M059J (cell line): ENCODE results near the gene GOLPH3L. TPM values are rescaled to one million over a fixed set of nuclear protein-coding genes. Genes with fewer than 3 reads are reported as not detected.
"Not testable (repeated sequence)": the region's sequence is repeated elsewhere in the genome, so short reads cannot be mapped to it uniquely, and the experiment has no call there.

ENCODE experiments used
- DNase-seq: peaks from one replicate; pipeline ENCODE4 v3.0.0-alpha.2; 2012; ENCODE audit warnings: low read depth
- total RNA-seq: library from RNA; depleted of rRNA; stranded (reverse); fragments of >200 nt; shearing (Covaris generic); gene quantifications from 2 replicates; pipeline ENCODE4 v1.2.3, GENCODE V29; 2014; rRNA removed

GOLPH3L gene
- total RNA-seq, 1 experiment from 2014 or later: 29.9 TPM

DNA sequence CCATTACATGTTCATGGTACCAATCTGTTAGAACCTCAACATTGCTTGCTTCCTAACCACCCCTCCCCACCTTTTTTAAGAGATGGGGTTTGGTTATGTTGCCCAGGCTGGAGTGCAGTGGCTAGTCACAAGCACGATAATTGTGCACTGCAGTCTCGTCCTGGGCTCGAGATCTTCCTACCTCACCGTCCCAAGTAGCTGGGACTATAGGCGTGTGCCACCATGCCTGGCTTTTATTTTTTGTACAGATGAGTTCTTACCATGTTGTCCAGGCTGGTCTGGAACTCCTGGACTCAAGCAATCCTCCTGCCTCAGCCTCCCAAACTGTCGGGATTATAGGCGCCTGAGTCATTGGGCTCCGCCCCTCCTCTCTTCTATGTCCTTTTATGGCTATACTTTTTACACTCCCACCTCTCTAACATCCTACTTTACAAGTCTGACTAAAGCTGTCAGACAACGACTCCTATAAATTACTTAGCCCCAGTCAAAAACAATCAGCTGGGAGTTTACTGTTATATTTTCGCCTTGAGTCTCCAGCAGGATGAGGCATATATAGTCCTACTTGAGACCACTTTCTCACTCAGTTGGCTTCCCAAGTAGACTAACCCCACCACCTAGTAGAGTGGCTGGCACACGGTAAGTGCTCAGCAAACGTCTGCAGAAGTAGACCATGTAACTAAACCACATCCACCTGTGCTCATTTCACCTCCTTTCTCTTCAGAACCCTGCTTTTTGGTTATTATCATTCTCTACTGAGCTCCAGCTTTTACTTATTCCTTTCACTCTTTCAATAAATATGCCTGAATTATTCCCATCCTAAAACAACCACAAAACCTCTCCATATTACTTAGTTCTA lies 81.4 kb downstream of the GOLPH3L start:
- peak; percentile 70 for DNase-seq

GRCh38 chr1:150613061-150613920 lies 83.7 kb downstream of the GOLPH3L start:
- DNase-seq: peak; percentile 97

- no peak for DNase-seq
These were observed 85.0 kb downstream of the GOLPH3L start for GRCh38 chr1:150612014-150612345.

- DNase-seq: no peak
These were observed 86.4 kb downstream of the GOLPH3L start for GRCh38 chr1:150610576-150610975.

GRCh38 chr1:150609732-150610131 lies 87.2 kb downstream of the GOLPH3L start:
- DNase-seq: no peak

DNA sequence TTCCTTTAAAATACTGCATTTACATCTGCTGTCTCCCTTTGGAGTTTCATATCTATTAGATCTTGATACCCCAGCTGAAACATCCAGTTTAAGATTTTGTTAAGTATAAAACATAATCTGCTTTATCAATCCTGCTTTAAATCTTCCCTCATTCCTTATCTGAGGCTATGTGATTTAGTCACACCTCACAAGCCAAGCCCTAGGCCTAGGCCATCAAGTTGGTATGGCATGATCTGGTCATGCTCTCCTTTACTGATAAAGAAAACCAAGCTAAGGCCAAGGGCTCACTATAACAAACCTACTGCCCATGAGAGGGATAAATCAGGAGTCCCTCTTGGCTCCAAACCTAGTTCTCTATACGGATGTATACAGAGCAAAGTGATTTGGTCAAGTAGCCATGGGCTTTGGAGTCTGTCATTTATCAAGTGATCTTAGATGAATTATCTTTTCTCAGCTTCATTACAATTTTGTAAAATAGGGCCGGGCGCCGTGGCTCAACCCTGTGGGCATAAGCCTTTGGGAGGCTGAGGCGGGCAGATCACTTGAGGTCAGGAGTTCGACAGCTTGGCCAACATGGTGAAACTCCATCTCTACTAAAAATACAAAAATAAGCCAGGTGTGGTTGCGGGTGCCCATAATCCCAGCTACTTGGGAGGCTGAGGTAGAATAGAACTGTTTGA lies 90.4 kb downstream of the GOLPH3L start:
- no peak for DNase-seq

DNA sequence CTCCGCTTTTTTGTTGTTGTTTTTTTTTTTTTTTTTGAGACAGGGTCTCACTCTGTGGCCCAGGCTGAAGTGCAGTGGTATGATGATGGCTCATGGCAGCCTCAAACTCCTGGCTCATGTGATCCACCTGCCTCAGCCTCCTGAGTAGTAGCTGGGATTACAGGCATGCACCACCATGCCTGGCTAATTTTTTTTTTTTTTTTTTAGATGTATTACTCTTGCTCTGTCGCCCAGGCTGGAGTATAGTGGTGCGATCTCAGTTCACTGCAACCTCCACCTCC lies 91.6 kb downstream of the GOLPH3L start:
- not testable (repeated sequence) for DNase-seq

DNA sequence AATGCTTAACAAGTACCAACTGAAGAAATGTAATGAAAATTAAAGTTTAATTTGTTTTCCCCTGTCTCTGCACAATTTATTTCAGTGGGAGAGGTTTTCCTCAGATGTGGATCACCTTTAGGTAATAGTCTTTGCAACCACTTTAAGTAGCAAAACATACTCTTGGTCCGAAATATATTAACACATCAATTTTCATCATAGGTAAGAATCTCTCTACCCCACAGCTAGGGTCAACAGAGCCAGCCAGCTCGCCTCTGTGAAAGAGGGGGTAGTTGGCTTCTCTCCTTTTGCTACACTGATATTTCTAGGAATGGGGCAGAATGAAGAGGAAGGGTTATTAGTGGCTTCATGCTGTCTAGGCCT lies 92.7 kb downstream of the GOLPH3L start:
- no peak for DNase-seq

DNA sequence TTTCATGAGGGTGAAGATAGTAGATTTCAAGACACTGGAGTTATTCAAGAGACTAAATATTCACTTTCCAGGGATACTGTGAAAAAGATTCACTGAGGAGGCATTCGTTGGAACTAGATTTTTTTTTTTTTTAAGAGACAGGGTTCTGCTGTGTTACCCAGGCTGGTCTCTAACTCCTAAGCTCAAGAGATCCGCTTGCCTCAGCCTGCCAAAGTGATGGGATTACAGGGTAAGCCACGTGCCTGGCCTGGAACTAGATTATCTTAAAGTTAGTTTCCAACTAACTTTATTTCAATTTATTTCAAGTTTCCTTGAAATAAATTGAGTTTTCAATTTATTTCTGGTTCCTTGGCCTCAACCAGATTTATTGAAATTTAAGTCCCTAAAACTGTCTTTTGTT lies 93.2 kb downstream of the GOLPH3L start:
- no peak for DNase-seq

DNA sequence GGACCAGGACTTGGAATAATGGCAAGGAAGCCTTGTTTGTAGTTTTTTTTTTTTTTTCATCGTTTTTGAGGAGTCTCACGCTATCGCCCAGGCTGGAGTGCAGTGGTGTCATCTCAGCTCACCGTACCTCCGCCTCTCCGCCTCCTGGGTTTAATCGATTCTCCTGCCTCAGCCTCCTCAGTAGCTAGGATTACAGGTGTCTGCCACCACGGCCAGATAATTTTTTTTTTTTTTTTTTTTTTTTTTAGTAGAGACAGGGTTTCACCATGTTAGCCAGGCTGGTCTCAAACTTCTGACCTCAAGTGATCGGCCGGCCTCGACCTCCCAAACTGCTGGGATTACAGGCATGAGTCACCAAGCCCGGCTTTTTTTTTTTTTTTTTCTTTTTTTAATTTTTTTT lies 94.6 kb downstream of the GOLPH3L start:
- not testable (repeated sequence) for DNase-seq

DNA sequence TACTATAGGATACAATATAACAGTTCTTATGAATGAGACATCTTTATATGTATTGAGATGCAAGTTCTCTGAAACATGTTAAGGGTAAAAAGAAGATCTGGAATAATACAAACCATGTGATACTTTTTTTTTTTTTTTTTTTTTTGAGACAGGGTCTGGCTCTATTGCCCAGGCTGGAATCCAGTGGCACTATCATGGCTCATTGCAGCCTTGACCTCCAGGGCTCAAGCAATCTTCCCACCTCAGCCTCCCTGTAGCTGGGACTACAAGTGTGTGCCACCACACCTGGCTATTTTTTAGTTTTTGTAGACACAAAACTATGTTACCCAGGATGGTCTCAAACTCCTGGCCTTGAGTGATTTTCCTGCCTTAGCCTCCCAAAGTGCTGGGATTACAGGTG lies 95.4 kb downstream of the GOLPH3L start:
- no peak for DNase-seq

GRCh38 chr1:150598346-150598745 lies 98.6 kb downstream of the GOLPH3L start:
- not testable (repeated sequence) for DNase-seq

DNA sequence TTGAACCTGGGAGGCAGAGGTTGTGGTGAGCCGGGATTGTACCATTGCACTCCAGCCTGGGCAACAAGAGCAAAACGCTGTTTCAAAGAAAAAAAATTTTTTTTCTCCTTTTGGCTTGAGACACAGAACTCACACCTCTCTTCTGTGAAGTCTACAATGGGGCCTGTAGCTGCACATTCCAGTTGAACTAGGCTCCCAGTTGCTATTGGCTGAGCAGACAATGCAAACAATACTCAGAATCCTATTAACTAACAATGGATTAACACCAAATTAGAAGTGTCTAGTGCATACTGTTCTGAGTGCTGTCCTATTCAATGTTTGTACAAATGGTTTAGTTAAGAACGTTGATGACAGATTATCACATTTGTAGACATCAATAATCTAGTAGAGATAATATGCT lies 100.0 kb downstream of the GOLPH3L start:
- no peak for DNase-seq

Other genes with a start within 250 kb of the GOLPH3L start
- gene TARS2, start 209.7 kb downstream of the GOLPH3L start, total RNA-seq: 13.1 and 24.0 TPM in 2 replicates
- 50.2 and 55.8 TPM in 2 replicates for gene ECM1, start 189.0 kb downstream of the GOLPH3L start, total RNA-seq
- not detected in 2 replicates for gene FALEC, start 181.4 kb downstream of the GOLPH3L start, total RNA-seq
- gene ADAMTSL4, start 147.7 kb downstream of the GOLPH3L start, total RNA-seq: 1.2 and 2.0 TPM in 2 replicates
- gene MCL1, start 117.5 kb downstream of the GOLPH3L start, total RNA-seq: 130 and 216 TPM in 2 replicates
- 231 and 284 TPM in 2 replicates for gene ENSA, start 67.5 kb downstream of the GOLPH3L start, total RNA-seq
- not detected in 2 replicates for gene HORMAD1, start 23.7 kb upstream of the GOLPH3L start, total RNA-seq
- gene CTSS, start 68.6 kb upstream of the GOLPH3L start, total RNA-seq: 26.7 and 69.1 TPM in 2 replicates
- 1.7 and 2.1 TPM in 2 replicates for gene CTSK, start 111.1 kb upstream of the GOLPH3L start, total RNA-seq
- 30.2 and 38.7 TPM in 2 replicates for gene ARNT, start 179.4 kb upstream of the GOLPH3L start, total RNA-seq
- not detected in 2 replicates for gene CTXND2, start 190.0 kb upstream of the GOLPH3L start, total RNA-seq
- gene SETDB1, start 229.2 kb upstream of the GOLPH3L start, total RNA-seq: 27.8 and 31.6 TPM in 2 replicates